WTC11 (cell line): ENCODE data around the gene AQP3. TPM values are rescaled to one million over a fixed set of nuclear protein-coding genes. Genes with fewer than 3 reads are reported as not detected.

Experiments
- ATAC-seq: fragments of 200-7000 bp; cut with Tn5 transposase; 2 replicates; pipeline ENCODE4 v1.10.0; 2021; ENCODE audit warnings: mild to moderate bottlenecking, moderate library complexity
- CTCF ChIA-PET: fragments of 300-600 bp; sonication (Branson Sonifier 250); formaldehyde crosslinking; loops from one replicate; lab custom pipeline; 2021; ENCODE audit warnings: antibody characterized with exemption; lab: Charles Lee
- POLR2A ChIA-PET: fragments of 350-600 bp; sonication (Branson Sonifier 250); formaldehyde crosslinking; loops from one replicate; lab custom pipeline; 2021; ENCODE audit warnings: antibody characterized with exemption; lab: Charles Lee
- DNase-seq: peaks from one replicate; pipeline ENCODE4 v3.0.0; 2021; ENCODE audit warnings: low spot score
- H3K27ac Mint-ChIP-seq: 2 replicates; pipeline ENCODE4 v1.8.0; 2021; ENCODE audit warnings: mixed read lengths
- H3K27me3 Mint-ChIP-seq: 2 replicates; pipeline ENCODE4 v1.8.0; 2021; ENCODE audit warnings: low read depth, mild to moderate bottlenecking, moderate library complexity, mixed read lengths
- H3K36me3 Mint-ChIP-seq: 2 replicates; pipeline ENCODE4 v1.8.0; 2021; ENCODE audit warnings: mixed read lengths
- H3K4me1 Mint-ChIP-seq: 2 replicates; pipeline ENCODE4 v1.8.0; 2022; ENCODE audit warnings: mixed read lengths
- H3K4me3 Mint-ChIP-seq: 2 replicates; pipeline ENCODE4 v1.8.0; 2021; ENCODE audit warnings: mild to moderate bottlenecking, moderate library complexity, mixed read lengths
- H3K9me3 Mint-ChIP-seq: 2 replicates; pipeline ENCODE4 v1.8.0; 2021; ENCODE audit warnings: mixed read lengths
- CREB1 ChIP-seq: sonication (generic); formaldehyde crosslinking; IDR thresholded peaks from 2 replicates; pipeline ENCODE4 v1.8.0; 2023; ENCODE audit warnings: mild to moderate bottlenecking, missing genetic modification reagents
- CREM ChIP-seq: sonication (generic); formaldehyde crosslinking; IDR thresholded peaks from 2 replicates; pipeline ENCODE4 v1.8.1; 2022; ENCODE audit warnings: mild to moderate bottlenecking, missing genetic modification reagents, moderate library complexity
- GRHL2 ChIP-seq: fragments of 250-450 bp; sonication (Bioruptor Pico); IDR thresholded peaks from 2 replicates; pipeline ENCODE4 v1.8.0; 2022; ENCODE audit warnings: mild to moderate bottlenecking, moderate library complexity; ENCODE audit not compliant: insufficient replicate concordance, severe bottlenecking
- IRF2 ChIP-seq: sonication (generic); formaldehyde crosslinking; IDR thresholded peaks from 2 replicates; pipeline ENCODE4 v1.8.0; 2022; ENCODE audit warnings: low read depth, missing genetic modification reagents, borderline replicate concordance
- MXD4 ChIP-seq: fragments of 250-450 bp; sonication (Bioruptor Pico); IDR thresholded peaks from 2 replicates; pipeline ENCODE4 v1.8.0; 2021; ENCODE audit warnings: mild to moderate bottlenecking, moderate library complexity, borderline replicate concordance
- MYBL2 ChIP-seq: sonication (generic); formaldehyde crosslinking; IDR thresholded peaks from 2 replicates; pipeline ENCODE4 v1.8.1; 2023; ENCODE audit warnings: mild to moderate bottlenecking, moderate library complexity, missing genetic modification reagents
- NFYB ChIP-seq: sonication (generic); formaldehyde crosslinking; conservative IDR thresholded peaks from 2 replicates; pipeline ENCODE4 v1.8.0; 2022; ENCODE audit warnings: low read depth, missing genetic modification reagents
- NR1H2 ChIP-seq: sonication (generic); formaldehyde crosslinking; IDR thresholded peaks from 2 replicates; pipeline ENCODE4 v1.9.0; 2021; ENCODE audit warnings: mild to moderate bottlenecking, moderate library complexity, missing genetic modification reagents
- NR3C1 ChIP-seq: sonication (generic); formaldehyde crosslinking; conservative IDR thresholded peaks from 2 replicates; pipeline ENCODE4 v1.8.1; 2023; ENCODE audit warnings: low read depth, mild to moderate bottlenecking, missing genetic modification reagents
- RELA ChIP-seq: sonication (generic); formaldehyde crosslinking; IDR thresholded peaks from 2 replicates; pipeline ENCODE4 v1.8.1; 2022; ENCODE audit warnings: missing genetic modification reagents, mild to moderate bottlenecking, borderline replicate concordance
- RORB ChIP-seq: fragments of 250-450 bp; sonication (Bioruptor Pico); IDR thresholded peaks from 2 replicates; pipeline ENCODE4 v1.9.0; 2021; ENCODE audit warnings: mild to moderate bottlenecking
- SMAD4 ChIP-seq: sonication (generic); formaldehyde crosslinking; IDR thresholded peaks from 2 replicates; pipeline ENCODE4 v1.8.0; 2022; ENCODE audit warnings: mild to moderate bottlenecking, missing genetic modification reagents
- SOX15 ChIP-seq: fragments of 250-450 bp; sonication (Bioruptor Pico); IDR thresholded peaks from 2 replicates; pipeline ENCODE4 v1.9.0; 2021; ENCODE audit warnings: mild to moderate bottlenecking
- TEAD4 ChIP-seq: sonication (generic); formaldehyde crosslinking; IDR thresholded peaks from 2 replicates; pipeline ENCODE4 v1.8.0; 2022; ENCODE audit warnings: mild to moderate bottlenecking, missing genetic modification reagents
- ZNF121 ChIP-seq: sonication (generic); formaldehyde crosslinking; IDR thresholded peaks from 2 replicates; pipeline ENCODE4 v1.8.0; 2023; ENCODE audit warnings: missing genetic modification reagents
- ZNF138 ChIP-seq: sonication (generic); formaldehyde crosslinking; conservative IDR thresholded peaks from 2 replicates; pipeline ENCODE4 v1.8.1; 2022; ENCODE audit warnings: mild to moderate bottlenecking, moderate library complexity, missing genetic modification reagents
- ZNF232 ChIP-seq: sonication (generic); formaldehyde crosslinking; IDR thresholded peaks from 2 replicates; pipeline ENCODE4 v1.8.0; 2022; ENCODE audit warnings: mild to moderate bottlenecking, missing genetic modification reagents
- ZNF317 ChIP-seq: sonication (generic); formaldehyde crosslinking; IDR thresholded peaks from 2 replicates; pipeline ENCODE4 v1.8.1; 2023; ENCODE audit warnings: low read depth, mild to moderate bottlenecking, moderate library complexity, missing genetic modification reagents, borderline replicate concordance
- total RNA-seq: library from RNA; stranded (reverse); gene quantifications from 3 replicates; pipeline ENCODE4 v1.2.3, GENCODE V29; 2021
- TF ChIP-seq, protein P1 (sequence below): sonication (generic); formaldehyde crosslinking; conservative IDR thresholded peaks from 2 replicates; pipeline ENCODE4 v1.8.1; 2023; ENCODE audit warnings: mild to moderate bottlenecking, low read depth, missing genetic modification reagents, moderate library complexity
- TF ChIP-seq, protein P2 (sequence below): fragments of 250-450 bp; sonication (Bioruptor Pico); IDR thresholded peaks from 2 replicates; pipeline ENCODE4 v1.9.0; 2021; ENCODE audit warnings: mild to moderate bottlenecking
- TF ChIP-seq, protein P3 (sequence below): sonication (generic); formaldehyde crosslinking; IDR thresholded peaks from 2 replicates; pipeline ENCODE4 v1.8.0; 2022; ENCODE audit warnings: mild to moderate bottlenecking, missing genetic modification reagents
- TF ChIP-seq, protein P4 (sequence below): sonication (generic); formaldehyde crosslinking; conservative IDR thresholded peaks from 2 replicates; pipeline ENCODE4 v1.8.1; 2022; ENCODE audit warnings: mild to moderate bottlenecking, missing genetic modification reagents
- TF ChIP-seq, protein P5 (sequence below): sonication (generic); formaldehyde crosslinking; IDR thresholded peaks from 2 replicates; pipeline ENCODE4 v1.8.1; 2022; ENCODE audit warnings: mild to moderate bottlenecking, moderate library complexity, missing genetic modification reagents
- TF ChIP-seq, protein P6 (sequence below): fragments of 250-450 bp; sonication (Bioruptor Pico); IDR thresholded peaks from 2 replicates; pipeline ENCODE4 v1.8.0; 2021; ENCODE audit warnings: mild to moderate bottlenecking
- TF ChIP-seq, protein P7 (sequence below): fragments of 250-450 bp; sonication (Bioruptor Pico); conservative IDR thresholded peaks from 2 replicates; pipeline ENCODE4 v1.9.0; 2021; ENCODE audit warnings: mild to moderate bottlenecking
- TF ChIP-seq, protein P8 (sequence below): sonication (generic); formaldehyde crosslinking; IDR thresholded peaks from 2 replicates; pipeline ENCODE4 v1.8.0; 2022; ENCODE audit warnings: mild to moderate bottlenecking, missing genetic modification reagents

Gene AQP3
- total RNA-seq, 1 experiment from 2014 or later, result 3.0 TPM

DNA sequence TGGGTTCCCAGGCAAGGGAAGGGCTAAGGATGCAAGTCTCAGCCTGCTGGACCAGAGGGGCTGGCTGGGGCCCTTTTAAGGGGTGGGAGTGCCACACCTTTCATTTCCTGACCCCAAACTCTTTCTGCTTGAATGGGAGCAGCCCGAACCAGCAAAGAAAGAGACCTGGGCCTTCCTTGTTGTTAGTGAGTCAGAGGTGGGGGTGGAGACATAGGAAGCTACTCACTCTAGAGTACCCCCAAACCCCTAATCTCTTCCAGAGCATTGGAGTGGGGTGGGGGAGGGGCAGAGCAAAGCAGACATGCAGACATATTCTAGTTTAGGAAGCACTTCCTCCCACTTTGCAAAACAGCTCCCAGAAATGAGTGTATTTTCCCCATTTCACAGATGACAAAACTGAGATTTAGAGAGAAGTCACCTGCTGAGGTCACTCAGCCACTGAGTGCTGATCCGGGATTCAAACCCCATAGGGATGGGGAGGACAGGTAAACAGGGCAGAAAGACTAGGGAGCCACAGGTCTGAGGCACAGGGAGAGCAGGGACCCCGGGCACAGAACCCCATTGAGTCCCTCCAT lies 6.0 kb upstream of the AQP3 start:
- H3K4me1 Mint-ChIP-seq, result peaks cover 12% of the 10 kb centered on the region
- CTCF ChIA-PET, result interaction anchor here (0.6 to 4.0 kb wide), 48 partner anchors 8 to 269 kb away, joined by 3 to 110 read pairs (median 6); partner anchors contain the start of genes ANKRD18B, AQP7, NFX1 and NOL6
- no peak for ATAC-seq

DNA sequence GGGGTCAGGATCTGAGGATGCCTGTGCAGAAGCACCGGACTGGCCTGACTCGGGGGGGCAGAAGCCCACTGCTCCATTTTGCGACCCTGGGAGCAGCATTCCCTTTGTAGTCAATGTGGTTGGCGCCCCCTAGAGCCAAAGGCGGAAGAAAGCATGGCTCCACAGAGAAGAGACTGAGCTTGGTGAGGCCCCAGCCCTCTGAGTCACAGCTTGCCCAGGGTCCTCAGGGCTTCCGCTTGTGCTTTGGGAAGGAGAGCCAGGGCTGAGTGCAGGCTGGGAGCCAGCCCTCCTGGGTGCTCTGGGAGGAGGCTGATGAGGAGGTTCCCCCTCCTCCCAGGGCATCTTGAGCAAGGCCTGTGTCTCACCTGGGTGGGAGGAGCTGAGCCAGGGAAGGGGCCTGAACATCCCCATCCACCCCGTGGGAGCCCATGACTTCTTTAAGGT lies 5.5 kb upstream of the AQP3 start:
- Mint-ChIP-seq H3K4me3 (no peak overlapping the region), H3K27ac (no peak overlapping the region; the same call in 1 of the 2 replicates)
- CTCF ChIA-PET, result interaction anchor here (0.6 to 4.0 kb wide), 47 partner anchors 8 to 269 kb away, joined by 3 to 110 read pairs (median 6); partner anchors contain the start of genes ANKRD18B, AQP7, NFX1 and NOL6
- TF ChIP-seq CREB1 (CRISPR knock-in tag) (no peak), NFYB (no peak), SOX15 (no peak), ZNF121 (CRISPR knock-in tag) (no peak), MYBL2 (CRISPR knock-in tag) (no peak), RELA (CRISPR knock-in tag) (no peak), NR1H2 (no peak), CREM (CRISPR knock-in tag) (no peak), ZNF232 (CRISPR knock-in tag) (no peak), ZNF317 (CRISPR knock-in tag) (no peak), RORB (CRISPR knock-in tag) (no peak)
- TF ChIP-seq, protein P1, sequence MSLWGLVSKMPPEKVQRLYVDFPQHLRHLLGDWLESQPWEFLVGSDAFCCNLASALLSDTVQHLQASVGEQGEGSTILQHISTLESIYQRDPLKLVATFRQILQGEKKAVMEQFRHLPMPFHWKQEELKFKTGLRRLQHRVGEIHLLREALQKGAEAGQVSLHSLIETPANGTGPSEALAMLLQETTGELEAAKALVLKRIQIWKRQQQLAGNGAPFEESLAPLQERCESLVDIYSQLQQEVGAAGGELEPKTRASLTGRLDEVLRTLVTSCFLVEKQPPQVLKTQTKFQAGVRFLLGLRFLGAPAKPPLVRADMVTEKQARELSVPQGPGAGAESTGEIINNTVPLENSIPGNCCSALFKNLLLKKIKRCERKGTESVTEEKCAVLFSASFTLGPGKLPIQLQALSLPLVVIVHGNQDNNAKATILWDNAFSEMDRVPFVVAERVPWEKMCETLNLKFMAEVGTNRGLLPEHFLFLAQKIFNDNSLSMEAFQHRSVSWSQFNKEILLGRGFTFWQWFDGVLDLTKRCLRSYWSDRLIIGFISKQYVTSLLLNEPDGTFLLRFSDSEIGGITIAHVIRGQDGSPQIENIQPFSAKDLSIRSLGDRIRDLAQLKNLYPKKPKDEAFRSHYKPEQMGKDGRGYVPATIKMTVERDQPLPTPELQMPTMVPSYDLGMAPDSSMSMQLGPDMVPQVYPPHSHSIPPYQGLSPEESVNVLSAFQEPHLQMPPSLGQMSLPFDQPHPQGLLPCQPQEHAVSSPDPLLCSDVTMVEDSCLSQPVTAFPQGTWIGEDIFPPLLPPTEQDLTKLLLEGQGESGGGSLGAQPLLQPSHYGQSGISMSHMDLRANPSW (CRISPR knock-in tag), result 0 out of 2 replicates have a peak, but pooled peaks have one; percentile 54
- TF ChIP-seq, protein P2, sequence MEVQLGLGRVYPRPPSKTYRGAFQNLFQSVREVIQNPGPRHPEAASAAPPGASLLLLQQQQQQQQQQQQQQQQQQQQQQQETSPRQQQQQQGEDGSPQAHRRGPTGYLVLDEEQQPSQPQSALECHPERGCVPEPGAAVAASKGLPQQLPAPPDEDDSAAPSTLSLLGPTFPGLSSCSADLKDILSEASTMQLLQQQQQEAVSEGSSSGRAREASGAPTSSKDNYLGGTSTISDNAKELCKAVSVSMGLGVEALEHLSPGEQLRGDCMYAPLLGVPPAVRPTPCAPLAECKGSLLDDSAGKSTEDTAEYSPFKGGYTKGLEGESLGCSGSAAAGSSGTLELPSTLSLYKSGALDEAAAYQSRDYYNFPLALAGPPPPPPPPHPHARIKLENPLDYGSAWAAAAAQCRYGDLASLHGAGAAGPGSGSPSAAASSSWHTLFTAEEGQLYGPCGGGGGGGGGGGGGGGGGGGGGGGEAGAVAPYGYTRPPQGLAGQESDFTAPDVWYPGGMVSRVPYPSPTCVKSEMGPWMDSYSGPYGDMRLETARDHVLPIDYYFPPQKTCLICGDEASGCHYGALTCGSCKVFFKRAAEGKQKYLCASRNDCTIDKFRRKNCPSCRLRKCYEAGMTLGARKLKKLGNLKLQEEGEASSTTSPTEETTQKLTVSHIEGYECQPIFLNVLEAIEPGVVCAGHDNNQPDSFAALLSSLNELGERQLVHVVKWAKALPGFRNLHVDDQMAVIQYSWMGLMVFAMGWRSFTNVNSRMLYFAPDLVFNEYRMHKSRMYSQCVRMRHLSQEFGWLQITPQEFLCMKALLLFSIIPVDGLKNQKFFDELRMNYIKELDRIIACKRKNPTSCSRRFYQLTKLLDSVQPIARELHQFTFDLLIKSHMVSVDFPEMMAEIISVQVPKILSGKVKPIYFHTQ (CRISPR knock-in tag), result no peak
- TF ChIP-seq, protein P3, sequence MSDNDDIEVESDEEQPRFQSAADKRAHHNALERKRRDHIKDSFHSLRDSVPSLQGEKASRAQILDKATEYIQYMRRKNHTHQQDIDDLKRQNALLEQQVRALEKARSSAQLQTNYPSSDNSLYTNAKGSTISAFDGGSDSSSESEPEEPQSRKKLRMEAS (CRISPR knock-in tag), result peak; percentile 53; the same call in 1 of the 2 replicates
- TF ChIP-seq, protein P4, sequence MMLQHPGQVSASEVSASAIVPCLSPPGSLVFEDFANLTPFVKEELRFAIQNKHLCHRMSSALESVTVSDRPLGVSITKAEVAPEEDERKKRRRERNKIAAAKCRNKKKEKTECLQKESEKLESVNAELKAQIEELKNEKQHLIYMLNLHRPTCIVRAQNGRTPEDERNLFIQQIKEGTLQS (CRISPR knock-in tag), result no peak
- TF ChIP-seq, protein P5, sequence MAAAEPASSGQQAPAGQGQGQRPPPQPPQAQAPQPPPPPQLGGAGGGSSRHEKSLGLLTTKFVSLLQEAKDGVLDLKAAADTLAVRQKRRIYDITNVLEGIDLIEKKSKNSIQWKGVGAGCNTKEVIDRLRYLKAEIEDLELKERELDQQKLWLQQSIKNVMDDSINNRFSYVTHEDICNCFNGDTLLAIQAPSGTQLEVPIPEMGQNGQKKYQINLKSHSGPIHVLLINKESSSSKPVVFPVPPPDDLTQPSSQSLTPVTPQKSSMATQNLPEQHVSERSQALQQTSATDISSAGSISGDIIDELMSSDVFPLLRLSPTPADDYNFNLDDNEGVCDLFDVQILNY, result no peak

More for the DNA sequence above, 6.0 kb upstream of the AQP3 start:
- Mint-ChIP-seq H3K4me3 (no peak overlapping the region), H3K27ac (no peak overlapping the region), H3K36me3 (no peaks in the 10 kb centered on the region), H3K27me3 (peaks cover 5% of the 10 kb centered on the region), H3K9me3 (no peaks in the 10 kb centered on the region)
- DNase-seq, result no peak
- POLR2A ChIA-PET, result interaction anchor here (0.6 kb wide), 1 partner anchor 376 kb away, joined by 3 read pairs; no protein-coding TSS in a partner anchor
- TF ChIP-seq TEAD4 (CRISPR knock-in tag) (no peak), ZNF138 (CRISPR knock-in tag) (no peak), MXD4 (CRISPR knock-in tag) (no peak), IRF2 (CRISPR knock-in tag) (no peak), NR3C1 (no peak), SMAD4 (CRISPR knock-in tag) (no peak), GRHL2 (CRISPR knock-in tag) (no peak)
- TF ChIP-seq, protein P6, sequence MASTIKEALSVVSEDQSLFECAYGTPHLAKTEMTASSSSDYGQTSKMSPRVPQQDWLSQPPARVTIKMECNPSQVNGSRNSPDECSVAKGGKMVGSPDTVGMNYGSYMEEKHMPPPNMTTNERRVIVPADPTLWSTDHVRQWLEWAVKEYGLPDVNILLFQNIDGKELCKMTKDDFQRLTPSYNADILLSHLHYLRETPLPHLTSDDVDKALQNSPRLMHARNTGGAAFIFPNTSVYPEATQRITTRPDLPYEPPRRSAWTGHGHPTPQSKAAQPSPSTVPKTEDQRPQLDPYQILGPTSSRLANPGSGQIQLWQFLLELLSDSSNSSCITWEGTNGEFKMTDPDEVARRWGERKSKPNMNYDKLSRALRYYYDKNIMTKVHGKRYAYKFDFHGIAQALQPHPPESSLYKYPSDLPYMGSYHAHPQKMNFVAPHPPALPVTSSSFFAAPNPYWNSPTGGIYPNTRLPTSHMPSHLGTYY, result no peak
- TF ChIP-seq, protein P7, sequence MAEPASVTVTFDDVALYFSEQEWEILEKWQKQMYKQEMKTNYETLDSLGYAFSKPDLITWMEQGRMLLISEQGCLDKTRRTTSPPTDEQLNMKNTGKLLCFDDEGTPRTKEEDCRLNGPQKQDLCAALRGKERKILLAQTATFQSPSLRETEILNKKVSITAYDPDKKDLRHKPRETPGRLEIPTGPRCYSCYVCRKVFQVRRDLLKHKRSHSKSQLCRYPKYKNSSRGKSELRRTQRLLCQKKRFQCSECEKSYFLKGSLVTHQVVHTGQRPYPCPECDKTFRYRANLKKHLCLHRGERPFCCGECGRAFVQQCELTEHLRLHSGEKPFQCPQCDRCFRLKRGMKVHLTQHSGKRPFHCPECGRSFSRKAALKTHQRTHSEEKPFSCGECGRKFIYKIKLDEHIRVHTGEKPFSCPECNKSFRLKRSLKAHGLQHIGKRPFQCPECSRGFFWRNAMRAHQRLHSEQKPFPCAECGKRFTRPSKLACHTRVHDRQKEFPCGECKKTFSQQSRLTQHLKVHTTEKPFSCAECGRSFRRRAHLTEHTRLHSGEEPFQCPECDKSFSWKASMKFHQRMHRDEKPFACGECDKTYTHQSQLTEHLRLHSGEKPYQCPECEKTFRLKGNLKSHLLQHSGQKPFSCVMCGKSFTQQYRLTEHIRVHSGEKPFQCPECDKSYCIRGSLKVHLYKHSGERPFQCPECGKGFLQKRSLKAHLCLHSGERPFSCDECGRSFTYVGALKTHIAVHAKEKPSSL, result no peak
- TF ChIP-seq, protein P8, sequence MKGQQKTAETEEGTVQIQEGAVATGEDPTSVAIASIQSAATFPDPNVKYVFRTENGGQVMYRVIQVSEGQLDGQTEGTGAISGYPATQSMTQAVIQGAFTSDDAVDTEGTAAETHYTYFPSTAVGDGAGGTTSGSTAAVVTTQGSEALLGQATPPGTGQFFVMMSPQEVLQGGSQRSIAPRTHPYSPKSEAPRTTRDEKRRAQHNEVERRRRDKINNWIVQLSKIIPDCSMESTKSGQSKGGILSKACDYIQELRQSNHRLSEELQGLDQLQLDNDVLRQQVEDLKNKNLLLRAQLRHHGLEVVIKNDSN (CRISPR knock-in tag), result no peak

More for the DNA sequence above, 5.5 kb upstream of the AQP3 start:
- DNase-seq (peak; percentile 88), ATAC-seq (peak; percentile 97)
- Mint-ChIP-seq H3K4me1 (peaks cover 16% of the 10 kb centered on the region), H3K27me3 (peaks cover 10% of the 10 kb centered on the region), H3K9me3 (no peaks in the 10 kb centered on the region), H3K36me3 (no peaks in the 10 kb centered on the region)
- POLR2A ChIA-PET, result interaction anchor here (0.6 kb wide), 1 partner anchor 376 kb away, joined by 3 read pairs; no protein-coding TSS in a partner anchor
